ENCODE measurements around the gene PRDM15.

Gene PRDM15

DNA sequence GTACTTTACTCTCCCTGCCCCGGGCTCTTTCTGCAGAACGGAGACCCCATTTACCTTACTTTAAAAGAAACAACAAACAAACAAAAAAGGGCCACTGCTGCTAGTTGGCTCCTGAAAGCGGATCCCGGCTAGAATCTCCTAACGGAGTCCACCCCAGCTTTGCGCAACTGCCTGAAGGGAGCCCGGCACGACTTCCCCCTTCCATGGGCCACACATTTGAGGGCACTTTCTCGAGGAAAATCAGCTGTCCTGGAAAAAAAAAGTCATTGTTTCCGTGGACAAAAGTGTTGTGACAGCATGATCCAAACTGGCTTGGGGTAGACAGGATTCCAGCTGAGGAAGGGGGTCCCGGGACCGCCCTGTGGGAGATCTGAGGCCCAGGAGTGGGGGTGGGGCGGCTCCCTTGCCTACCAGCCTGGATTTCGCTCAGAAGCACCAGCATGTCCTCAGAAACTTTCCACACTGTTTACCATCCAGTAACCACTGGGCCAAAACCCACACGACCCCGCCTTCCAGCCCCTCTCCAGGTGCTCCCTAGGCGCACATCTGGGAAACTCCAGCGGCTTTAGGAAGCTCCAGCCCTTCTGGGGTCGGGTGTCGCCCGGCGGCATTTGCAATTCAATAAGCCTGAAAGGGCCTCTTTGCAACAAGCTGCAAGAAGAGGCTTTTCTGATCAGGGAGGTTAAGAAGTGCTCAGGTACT lies 117.1 kb downstream of the PRDM15 start:
- DNase-seq (ENCODE audit: low read depth): no peak
- H3K4me3 ChIP-seq (ENCODE audit: control insufficient read depth, low read depth, low read length): no peak overlapping the region
- TF ChIP-seq, protein P1, sequence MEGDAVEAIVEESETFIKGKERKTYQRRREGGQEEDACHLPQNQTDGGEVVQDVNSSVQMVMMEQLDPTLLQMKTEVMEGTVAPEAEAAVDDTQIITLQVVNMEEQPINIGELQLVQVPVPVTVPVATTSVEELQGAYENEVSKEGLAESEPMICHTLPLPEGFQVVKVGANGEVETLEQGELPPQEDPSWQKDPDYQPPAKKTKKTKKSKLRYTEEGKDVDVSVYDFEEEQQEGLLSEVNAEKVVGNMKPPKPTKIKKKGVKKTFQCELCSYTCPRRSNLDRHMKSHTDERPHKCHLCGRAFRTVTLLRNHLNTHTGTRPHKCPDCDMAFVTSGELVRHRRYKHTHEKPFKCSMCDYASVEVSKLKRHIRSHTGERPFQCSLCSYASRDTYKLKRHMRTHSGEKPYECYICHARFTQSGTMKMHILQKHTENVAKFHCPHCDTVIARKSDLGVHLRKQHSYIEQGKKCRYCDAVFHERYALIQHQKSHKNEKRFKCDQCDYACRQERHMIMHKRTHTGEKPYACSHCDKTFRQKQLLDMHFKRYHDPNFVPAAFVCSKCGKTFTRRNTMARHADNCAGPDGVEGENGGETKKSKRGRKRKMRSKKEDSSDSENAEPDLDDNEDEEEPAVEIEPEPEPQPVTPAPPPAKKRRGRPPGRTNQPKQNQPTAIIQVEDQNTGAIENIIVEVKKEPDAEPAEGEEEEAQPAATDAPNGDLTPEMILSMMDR (IDR thresholded peaks at IDR 0.05; ENCODE audit: control insufficient read depth, insufficient read depth, low read depth, low read length, missing control alignments): no peak

DNA sequence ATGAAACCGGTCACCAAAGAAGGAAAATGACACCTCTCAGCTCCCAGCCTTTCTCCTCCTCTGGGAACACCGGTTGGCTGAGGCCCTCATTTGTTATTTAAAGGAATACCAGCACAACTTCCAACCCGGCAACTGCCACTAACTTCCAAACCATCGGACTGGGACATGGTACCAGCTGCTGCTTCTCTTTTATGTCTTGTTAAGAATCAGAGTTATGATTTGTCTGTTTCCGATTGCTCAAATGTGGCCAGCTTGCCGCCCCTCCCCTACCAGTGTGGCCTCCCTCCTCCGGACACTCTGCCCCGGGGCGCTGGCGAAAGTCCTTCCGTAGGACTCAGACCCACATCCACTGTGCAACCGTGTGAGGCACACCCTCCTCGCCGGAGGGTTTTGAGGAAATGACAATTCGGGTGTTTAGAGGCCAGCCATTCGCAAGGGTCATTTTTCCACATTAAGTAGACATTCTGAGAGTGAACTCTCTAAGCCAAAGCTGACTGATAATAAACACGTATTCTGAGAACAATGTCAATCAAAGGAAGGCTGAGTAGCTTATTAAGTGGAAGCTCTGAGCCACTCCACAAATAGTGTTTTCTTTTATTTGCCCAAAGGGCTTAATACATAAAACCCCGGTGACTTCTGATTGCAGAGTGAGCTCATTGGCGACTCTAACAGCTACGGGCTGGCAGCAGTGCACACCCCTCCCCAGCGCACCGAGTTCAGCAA lies 117.8 kb downstream of the PRDM15 start:
- no peak for DNase-seq (ENCODE audit: low read depth)
- TF ChIP-seq, protein P1 (IDR thresholded peaks at IDR 0.05; ENCODE audit: control insufficient read depth, insufficient read depth, low read depth, low read length, missing control alignments): no peak
- no peak overlapping the region; the same call in 1 of the 2 replicates for H3K4me3 ChIP-seq (ENCODE audit: control insufficient read depth, low read depth, low read length)

DNA sequence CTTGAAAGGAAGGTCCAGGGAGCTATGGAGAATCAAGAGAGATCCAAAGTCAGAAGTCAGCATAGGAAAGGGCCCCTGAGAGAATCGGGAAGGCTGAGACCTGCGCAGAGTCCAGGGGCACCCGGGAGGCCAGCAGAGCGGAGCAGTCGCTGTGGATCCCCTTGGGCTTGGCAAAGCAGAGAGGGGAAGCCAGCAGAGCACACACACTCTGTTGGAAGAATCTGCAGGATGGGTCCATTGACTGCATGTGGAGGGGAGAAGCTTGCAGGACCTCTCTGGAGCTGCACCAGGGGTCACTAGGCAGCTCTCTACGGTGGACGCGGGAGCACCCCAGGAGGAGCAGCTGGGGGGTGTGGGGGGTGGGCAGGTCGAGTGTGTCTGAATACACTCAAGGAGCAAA lies 118.7 kb downstream of the PRDM15 start:
- TF ChIP-seq, protein P1 (IDR thresholded peaks at IDR 0.05; ENCODE audit: control insufficient read depth, insufficient read depth, low read depth, low read length, missing control alignments): no peak
- no peak overlapping the region for H3K4me3 ChIP-seq (ENCODE audit: control insufficient read depth, low read depth, low read length)
- no peak for DNase-seq (ENCODE audit: low read depth)

DNA sequence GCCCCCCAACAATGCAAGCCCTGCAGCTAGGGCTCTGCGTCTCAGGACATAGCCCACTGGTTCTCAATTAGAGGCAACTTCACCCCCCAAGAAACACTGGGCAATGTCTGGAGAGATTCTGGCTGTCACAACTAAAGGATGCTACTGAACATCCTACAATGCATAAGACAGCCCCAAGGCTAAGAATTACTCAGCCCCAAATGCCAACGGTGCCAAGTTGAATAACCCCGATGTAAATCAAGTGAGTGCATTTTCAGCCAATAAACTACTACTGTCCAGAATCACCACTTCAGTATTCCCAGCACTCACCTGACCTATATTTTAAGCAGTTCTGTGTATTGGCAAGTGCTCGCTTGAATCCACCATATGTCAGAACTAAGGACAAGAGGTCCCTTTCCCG lies 119.2 kb downstream of the PRDM15 start:
- no peak for DNase-seq (ENCODE audit: low read depth)
- TF ChIP-seq, protein P1 (IDR thresholded peaks at IDR 0.05; ENCODE audit: control insufficient read depth, insufficient read depth, low read depth, low read length, missing control alignments): no peak
- H3K4me3 ChIP-seq (ENCODE audit: control insufficient read depth, low read depth, low read length): no peak overlapping the region

DNA sequence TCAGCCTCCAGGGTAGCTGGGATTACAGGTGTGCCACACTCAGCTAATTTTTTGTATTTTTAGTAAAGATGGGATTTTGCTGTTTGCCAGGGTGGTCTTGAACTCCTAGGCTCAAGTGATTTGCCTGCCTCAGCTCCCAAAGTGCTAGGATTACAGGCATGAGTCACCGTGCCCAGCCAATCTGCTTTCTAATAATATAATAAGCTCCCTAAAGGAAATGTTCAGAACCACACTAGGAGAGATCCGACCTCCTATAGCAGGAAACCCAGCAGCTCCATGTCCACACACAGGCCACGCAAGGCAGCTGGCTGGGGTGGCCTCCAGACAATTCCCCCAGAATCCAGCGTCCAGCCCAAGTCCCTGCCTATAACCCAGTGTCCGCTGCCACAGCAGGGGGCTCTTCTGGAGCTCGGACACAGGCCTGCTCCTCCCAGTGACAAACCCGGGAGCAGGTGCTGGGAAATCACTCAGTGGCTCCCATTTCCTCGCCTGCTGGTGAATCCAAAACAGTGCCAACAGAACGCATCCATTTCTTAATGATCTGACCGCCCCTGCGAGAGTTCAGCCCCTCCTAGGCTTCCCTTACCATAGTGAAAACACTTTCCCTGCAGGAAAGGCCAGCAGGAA lies 119.8 kb downstream of the PRDM15 start:
- DNase-seq (ENCODE audit: low read depth): no peak
- TF ChIP-seq, protein P1 (IDR thresholded peaks at IDR 0.05; ENCODE audit: control insufficient read depth, insufficient read depth, low read depth, low read length, missing control alignments): no peak

DNA sequence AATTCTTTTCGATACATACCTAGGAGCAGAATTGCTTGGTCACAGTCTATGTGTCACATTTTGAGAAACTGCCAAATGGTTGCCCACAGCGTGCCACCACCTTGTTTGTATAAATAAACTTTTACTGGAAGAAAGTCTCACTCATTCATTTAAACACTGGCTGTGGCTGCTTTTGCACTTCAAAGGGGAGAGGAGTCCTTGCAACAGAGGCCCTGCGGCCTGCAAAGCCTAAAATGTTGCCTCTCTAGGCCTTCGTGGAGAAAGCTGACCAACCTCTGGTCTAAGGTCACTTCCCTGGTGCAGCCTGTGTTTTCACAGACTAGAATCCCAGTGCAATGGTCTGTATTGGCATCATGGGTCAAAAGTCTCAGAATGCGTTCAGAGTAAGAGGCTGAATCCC lies 120.6 kb downstream of the PRDM15 start:
- no peak for DNase-seq (ENCODE audit: low read depth)
- H3K4me3 ChIP-seq (ENCODE audit: control insufficient read depth, low read depth, low read length): no peak overlapping the region
- TF ChIP-seq, protein P1 (IDR thresholded peaks at IDR 0.05; ENCODE audit: control insufficient read depth, insufficient read depth, low read depth, low read length, missing control alignments): no peak

More for the DNA sequence above, 119.8 kb downstream of the PRDM15 start:
- H3K4me3 ChIP-seq (ENCODE audit: control insufficient read depth, low read depth, low read length): no peak overlapping the region
